Stimulated activated CD8-positive, alpha-beta memory T cell treated with anti-CD3 and anti-CD28 coated beads, Interleukin-7, amount 100 ng/mL, for 24 hours (primary cell): ENCODE results near the gene LMF1.

ENCODE experiments used
- DNase-seq: peaks from one replicate; pipeline ENCODE4 v3.0.0-alpha.2; 2020; ENCODE audit warnings: low read depth

Gene LMF1

GRCh38 chr16:970766-971581, at the start of gene LMF1:
LMF1 (minus strand) TSS chr16:970984; CDS start chr16:970980, 4 bp downstream.
- peak; percentile 94 for DNase-seq

GRCh38 chr16:1020091-1020399, 49.3 kb upstream of the LMF1 start:
- DNase-seq, result no peak

- DNase-seq, result no peak
These were observed 48.7 kb upstream of the LMF1 start for GRCh38 chr16:1019231-1020090.

- no peak for DNase-seq
These were observed 47.8 kb upstream of the LMF1 start for GRCh38 chr16:1018447-1019198.

DNA sequence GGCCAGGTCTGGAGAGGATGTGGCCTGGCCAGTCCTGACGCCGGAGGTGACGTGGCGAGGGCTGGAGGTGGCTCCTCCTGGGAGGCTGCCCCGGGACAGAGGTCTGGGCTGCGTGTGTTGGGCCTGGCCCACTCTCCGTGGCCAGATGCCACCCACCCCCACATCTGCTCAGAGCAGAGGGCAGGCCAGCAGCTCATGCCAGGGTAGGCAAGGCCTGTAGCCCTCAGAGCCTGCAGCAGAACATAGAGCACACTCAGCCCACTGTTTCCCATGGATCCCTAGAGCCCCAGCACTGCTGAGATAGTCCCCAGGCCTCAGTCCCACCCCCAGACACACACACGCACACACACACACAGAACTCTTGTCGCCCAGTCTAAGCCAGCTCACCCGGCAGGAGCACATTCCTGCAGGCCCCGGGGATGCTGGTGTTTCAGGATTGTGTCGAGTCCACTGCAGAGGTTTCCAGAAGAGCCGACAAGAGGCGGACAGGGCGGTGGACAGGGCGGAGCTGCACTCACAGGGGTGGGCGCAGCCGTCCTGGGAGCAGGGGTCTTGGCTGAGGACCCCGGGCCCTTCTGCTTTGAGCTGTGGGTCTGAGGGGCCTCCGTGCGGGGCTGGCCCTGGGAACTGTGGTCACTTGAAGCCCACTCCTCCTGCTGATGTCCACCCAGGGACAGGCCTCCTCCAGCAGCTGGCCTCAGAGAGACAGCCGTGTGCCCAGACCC, 44.1 kb upstream of the LMF1 start:
- no peak for DNase-seq

- DNase-seq, result no peak
These were observed 43.4 kb upstream of the LMF1 start for GRCh38 chr16:1014221-1014620.

GRCh38 chr16:1013593-1013900, 42.8 kb upstream of the LMF1 start:
- no peak for DNase-seq

GRCh38 chr16:1012722-1013592, 42.2 kb upstream of the LMF1 start:
- no peak for DNase-seq

DNA sequence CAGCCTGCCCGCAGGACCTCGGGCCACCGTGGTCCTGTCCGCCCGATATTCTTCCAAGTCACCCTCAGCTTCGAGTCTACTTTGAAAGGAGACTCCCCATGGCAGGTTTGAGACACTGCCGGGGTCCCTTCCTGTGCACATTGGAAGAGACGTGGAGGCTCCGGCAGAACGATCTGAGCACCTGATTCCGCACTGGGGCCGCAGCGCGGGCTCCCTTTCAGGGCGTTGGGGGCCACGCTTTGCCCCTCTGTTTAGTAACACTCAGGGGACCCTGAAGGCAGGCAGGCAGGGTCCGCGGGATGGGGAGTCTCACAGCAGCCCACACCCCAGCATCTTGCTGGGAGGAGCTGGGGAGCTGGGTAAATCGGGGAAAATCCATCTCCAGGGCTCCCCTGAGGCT, 41.4 kb upstream of the LMF1 start:
- DNase-seq, result no peak

DNA sequence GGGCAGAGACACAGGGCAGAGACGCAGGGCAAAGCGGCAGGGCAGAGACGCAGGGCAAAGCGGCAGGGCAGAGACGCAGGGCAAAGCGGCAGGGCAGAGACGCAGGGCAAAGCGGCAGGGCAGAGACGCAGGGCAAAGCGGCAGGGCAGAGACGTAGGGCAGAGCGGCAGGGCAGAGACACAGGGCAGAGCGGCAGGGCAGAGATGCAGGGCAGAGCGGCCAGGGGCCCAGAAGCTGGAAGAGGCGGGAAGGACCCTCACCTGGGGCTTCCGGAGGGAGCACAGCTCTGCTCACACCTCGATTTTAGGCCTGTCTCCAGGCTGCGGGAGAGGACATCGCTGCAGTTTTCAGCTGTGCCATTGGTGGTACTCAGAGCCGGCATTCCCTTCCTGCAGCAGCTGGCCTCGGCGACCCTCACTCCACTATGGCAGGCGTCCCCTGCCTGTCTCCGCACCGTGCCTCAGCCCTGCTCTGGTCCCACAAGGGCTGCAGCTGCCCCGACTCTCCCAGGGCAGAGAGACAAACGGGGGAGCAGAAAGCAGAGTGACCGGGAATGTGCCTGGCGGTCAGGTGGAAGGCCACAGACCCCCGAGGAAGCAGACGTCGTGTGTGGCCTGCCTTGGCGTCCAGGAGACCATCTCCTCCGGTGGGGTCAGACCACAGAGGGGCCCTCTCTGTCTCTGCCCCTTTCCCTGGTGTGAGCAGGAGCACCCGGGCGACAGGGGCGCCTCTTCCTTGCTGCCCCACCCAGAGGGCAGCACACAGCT, 40.7 kb upstream of the LMF1 start:
- DNase-seq, result no peak

DNA sequence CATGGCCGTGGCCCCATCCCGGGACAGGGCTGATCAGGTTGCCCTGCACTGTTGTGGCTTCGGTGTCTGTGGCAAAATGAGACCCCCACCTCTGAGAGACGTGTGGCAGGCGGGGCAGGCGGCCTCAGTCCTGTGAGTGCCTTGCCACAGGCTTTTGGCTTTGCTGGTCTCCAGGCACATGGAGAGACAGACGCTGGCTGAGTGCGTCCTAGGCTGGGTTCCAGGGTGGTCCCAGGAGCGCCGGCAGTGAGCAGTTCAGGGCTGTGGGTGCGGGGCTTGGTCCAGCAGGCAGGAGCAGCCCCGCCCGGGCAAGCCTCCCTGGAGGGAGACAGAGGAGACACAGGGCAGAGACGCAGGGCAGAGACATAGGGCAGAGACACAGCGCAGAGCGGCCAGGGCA, 40.0 kb upstream of the LMF1 start:
- DNase-seq, result no peak

DNA sequence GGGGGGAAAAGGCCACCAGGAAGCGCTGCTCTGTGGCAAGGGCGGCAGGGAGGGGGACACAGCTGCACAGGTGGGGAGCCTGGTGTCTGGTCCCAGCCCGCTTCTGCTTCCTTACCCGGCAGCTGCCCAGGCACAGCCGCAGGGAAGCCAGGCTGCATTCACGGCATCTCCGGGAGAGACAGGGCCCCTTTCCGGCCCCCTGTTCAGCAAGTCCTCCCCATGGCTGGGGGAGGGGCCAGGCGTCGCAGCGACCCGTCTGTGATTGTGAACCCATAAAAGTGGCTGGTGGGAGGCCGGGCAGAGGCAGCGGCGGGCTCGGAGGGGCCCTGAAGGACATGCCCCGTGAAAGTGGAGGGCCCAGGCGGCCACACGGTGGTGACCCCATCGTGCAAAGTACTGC, 39.5 kb upstream of the LMF1 start:
- no peak for DNase-seq

DNA sequence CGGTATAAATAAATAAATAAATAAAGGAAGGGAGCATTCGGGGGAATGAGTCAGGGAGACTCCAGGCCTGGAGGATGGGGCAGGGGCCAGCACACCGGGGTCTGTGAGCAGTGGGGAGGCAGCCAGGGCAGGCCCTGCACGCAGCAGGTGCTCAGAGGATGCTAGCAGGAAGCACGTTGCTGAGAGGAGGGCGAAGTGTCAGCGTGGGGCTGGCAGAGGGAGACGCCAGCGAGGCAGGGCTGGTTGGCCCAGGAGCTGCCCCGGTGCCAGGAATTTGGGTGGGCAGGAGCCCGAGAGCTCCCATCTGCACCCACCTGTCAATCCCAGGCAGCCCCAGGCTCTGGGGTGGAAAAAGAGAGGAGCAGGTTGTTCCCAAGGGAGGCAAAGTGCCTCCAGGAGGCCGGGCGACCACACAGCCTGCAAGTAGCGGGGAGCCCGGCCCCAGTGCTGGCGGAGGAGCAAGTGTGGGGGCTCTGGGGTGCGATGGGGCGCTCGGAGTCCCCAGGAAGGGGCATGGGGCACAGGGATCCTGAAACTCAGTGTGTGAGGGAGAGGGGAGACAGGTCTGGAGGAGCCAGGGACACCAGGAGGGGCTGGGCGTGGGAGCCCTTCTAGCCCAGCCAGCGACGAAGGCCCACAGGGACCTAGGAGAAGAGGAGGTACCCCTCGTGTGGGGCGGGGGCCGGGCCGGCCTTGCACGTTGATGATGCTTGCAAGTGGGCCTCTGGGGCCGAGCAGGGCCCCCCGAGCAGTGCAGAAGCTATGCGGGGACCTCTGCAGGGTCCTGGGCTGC, 38.8 kb upstream of the LMF1 start:
- DNase-seq, result no peak

DNA sequence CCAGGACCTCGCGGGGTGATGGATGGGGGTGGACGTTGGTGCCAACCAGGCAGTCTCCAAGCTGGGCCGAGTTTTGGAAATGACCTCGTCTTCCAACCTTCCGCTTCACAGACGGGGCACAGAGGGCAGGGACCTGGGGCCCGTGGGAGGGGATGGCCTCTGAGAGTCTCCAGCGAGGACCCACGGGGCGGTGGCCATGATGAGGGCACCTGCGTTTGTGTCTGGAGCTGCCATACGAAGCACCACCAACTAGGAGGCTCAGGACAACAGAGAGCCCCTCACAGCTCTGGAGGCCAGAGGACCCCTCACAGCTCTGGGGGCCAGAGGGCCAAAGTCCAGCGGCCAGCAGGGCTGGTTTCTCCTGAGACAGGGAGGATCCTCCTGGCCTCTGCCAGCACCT, 37.3 kb upstream of the LMF1 start:
- no peak for DNase-seq

GRCh38 chr16:1007284-1007850, 36.6 kb upstream of the LMF1 start:
- DNase-seq, result no peak

- DNase-seq, result no peak
These were observed 36.0 kb upstream of the LMF1 start for GRCh38 chr16:1006781-1007180.

DNA sequence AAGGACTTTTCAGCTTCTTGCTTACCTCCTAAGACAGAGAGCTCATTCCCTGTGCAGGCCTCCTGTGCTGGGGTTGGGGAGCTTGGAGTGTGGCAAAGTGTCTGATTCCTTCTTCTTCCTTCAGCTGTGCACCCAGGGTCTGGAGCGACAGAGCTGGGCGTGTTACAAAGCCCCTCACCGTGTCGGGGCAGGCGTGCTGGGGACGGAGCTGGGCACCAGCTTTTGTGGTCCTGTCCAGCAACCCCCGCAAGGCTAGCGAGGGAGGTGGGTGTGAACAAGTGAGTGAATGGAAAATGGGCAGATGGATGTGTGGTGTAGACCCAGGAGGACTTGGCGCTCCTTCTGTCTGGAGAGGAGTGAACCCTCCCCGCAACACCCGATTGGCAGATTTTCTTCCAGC, 34.5 kb upstream of the LMF1 start:
- DNase-seq, result no peak

DNA sequence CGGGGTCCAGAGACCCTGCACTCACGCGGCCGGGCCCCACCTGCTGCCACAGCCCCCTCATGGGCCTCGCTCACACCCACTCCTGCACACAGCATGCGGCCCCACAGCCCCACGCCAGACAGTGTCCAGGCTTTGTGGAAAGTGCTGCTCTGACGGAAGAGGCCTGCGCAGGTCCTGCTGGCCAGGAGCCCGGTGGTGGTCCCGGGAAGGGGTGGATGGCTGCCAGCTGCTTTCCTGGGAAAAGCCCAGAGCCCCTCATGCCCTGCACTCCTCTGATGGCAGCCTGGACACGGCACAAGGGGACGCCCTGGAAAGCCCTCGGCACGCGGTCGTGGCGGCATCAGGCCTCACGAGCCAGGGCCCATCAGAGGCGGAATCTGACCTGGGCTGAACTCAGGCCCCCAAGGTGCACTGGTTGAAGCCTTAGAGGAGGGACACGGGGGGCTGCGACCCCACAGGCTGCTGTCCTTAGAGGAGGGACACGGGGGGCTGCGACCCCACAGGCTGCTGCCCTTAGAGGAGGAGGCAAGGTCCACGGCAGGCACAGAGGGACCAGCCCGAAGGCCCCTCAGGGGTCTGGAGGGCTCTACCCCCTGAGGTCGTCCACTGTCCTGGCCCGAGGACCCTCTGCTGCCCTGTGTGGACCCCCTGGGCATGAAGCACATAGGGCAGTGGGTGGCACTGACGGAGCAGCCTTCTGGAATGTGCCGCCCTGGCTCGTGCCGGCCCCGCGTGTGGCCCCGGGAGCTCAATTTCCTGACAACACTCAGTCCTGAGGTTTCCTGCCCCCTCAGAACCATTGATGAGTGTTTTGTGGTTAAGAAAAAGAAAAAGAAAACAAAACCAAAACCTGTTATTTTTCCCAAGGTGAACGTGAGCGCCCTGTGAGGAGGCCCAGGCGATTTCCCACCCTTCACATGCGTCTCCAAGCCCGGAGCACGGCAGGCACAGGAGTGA, 32.9 kb upstream of the LMF1 start:
- no peak for DNase-seq
